WERI-Rb-1 (cell line): ENCODE measurements around the gene CLEC2D.
"Not testable (repeated sequence)": the region's sequence is repeated elsewhere in the genome, so short reads cannot be mapped to it uniquely, and the experiment has no call there.

Experiments
- DNase-seq: peaks from one replicate; pipeline ENCODE4 v3.0.0-alpha.2; 2020
- H3K27ac ChIP-seq: fragments of 250-450 bp; sonication (Bioruptor Pico); 2 replicates; pipeline ENCODE4 v1.5.1; 2020; ENCODE audit warnings: mild to moderate bottlenecking, moderate library complexity
- H3K27me3 ChIP-seq: fragments of 250-450 bp; sonication (Bioruptor Pico); 2 replicates; pipeline ENCODE4 v1.5.1; 2021; ENCODE audit warnings: mild to moderate bottlenecking, low read depth, moderate library complexity; ENCODE audit not compliant: insufficient read depth, severe bottlenecking
- H3K36me3 ChIP-seq: fragments of 250-450 bp; sonication (Bioruptor Pico); 2 replicates; pipeline ENCODE4 v1.5.1; 2020; ENCODE audit warnings: mild to moderate bottlenecking, moderate library complexity
- H3K4me3 ChIP-seq: 2 replicates; pipeline ENCODE4 v1.5.1; 2011; ENCODE audit warnings: low read depth, mild to moderate bottlenecking, control low read depth, low read length
- H3K9me3 ChIP-seq: fragments of 250-450 bp; sonication (Bioruptor Pico); 2 replicates; pipeline ENCODE4 v1.5.1; 2021; ENCODE audit warnings: mild to moderate bottlenecking, moderate library complexity; ENCODE audit not compliant: severe bottlenecking
- CTCF ChIP-seq: IDR thresholded peaks from 2 replicates; pipeline ENCODE4 v1.5.1; 2011; ENCODE audit warnings: low read depth, mild to moderate bottlenecking, control low read depth, inconsistent platforms, low read length

Gene CLEC2D

GRCh38 chr12:9685915-9686314 lies 16.4 kb downstream of the CLEC2D start:
- no peak for TF ChIP-seq CTCF
- Histone ChIP-seq H3K36me3 (no peaks in the 10 kb centered on the region), H3K4me3 (no peak overlapping the region), H3K27ac (no peak overlapping the region), H3K27me3 (no peaks in the 10 kb centered on the region), H3K9me3 (no peaks in the 10 kb centered on the region)
- DNase-seq: no peak

- DNase-seq: no peak
- H3K4me3 ChIP-seq: no peak overlapping the region
- no peaks in the 10 kb centered on the region for H3K9me3 ChIP-seq
- TF ChIP-seq CTCF: no peak
- H3K36me3 ChIP-seq: no peaks in the 10 kb centered on the region
- no peak overlapping the region for H3K27ac ChIP-seq
- H3K27me3 ChIP-seq: no peaks in the 10 kb centered on the region
Observed at GRCh38 chr12:9687228-9687627, 17.7 kb downstream of the CLEC2D start.

- TF ChIP-seq CTCF: no peak
- Histone ChIP-seq H3K9me3 (no peaks in the 10 kb centered on the region), H3K27me3 (no peaks in the 10 kb centered on the region), H3K27ac (no peak overlapping the region), H3K36me3 (no peaks in the 10 kb centered on the region), H3K4me3 (no peak overlapping the region)
- no peak for DNase-seq
Observed at GRCh38 chr12:9692909-9693308, 23.4 kb downstream of the CLEC2D start.

- TF ChIP-seq CTCF: no peak
- Histone ChIP-seq H3K4me3 (no peak overlapping the region), H3K36me3 (no peaks in the 10 kb centered on the region), H3K9me3 (no peaks in the 10 kb centered on the region), H3K27ac (no peak overlapping the region), H3K27me3 (no peaks in the 10 kb centered on the region)
- DNase-seq: no peak
Observed at GRCh38 chr12:9694241-9694640, 24.7 kb downstream of the CLEC2D start.

GRCh38 chr12:9695150-9695549 lies 25.6 kb downstream of the CLEC2D start:
- H3K36me3 ChIP-seq, H3K4me3 ChIP-seq, H3K27me3 ChIP-seq, H3K9me3 ChIP-seq, H3K27ac ChIP-seq: not testable (repeated sequence)
- DNase-seq: peak; percentile 24

- DNase-seq, H3K36me3 ChIP-seq, H3K27me3 ChIP-seq, H3K27ac ChIP-seq, H3K4me3 ChIP-seq, H3K9me3 ChIP-seq: not testable (repeated sequence)
Observed at GRCh38 chr12:9695661-9696060, 26.1 kb downstream of the CLEC2D start.

- no peak for TF ChIP-seq CTCF
- Histone ChIP-seq H3K27ac (no peak overlapping the region), H3K9me3 (no peaks in the 10 kb centered on the region), H3K36me3 (no peaks in the 10 kb centered on the region), H3K4me3 (no peak overlapping the region), H3K27me3 (no peaks in the 10 kb centered on the region)
- DNase-seq: no peak
Observed at GRCh38 chr12:9697619-9698018, 28.1 kb downstream of the CLEC2D start.
